Measurements from ENCODE around the gene GBA2. TPM values are rescaled to one million over a fixed set of nuclear protein-coding genes. Genes with fewer than 3 reads are reported as not detected.

GBA2 gene
- polyA plus RNA-seq, 1 donor (not counting 4 experiments of a cell fraction or from before 2014, with no cell fraction given), result 31.7 TPM

DNA sequence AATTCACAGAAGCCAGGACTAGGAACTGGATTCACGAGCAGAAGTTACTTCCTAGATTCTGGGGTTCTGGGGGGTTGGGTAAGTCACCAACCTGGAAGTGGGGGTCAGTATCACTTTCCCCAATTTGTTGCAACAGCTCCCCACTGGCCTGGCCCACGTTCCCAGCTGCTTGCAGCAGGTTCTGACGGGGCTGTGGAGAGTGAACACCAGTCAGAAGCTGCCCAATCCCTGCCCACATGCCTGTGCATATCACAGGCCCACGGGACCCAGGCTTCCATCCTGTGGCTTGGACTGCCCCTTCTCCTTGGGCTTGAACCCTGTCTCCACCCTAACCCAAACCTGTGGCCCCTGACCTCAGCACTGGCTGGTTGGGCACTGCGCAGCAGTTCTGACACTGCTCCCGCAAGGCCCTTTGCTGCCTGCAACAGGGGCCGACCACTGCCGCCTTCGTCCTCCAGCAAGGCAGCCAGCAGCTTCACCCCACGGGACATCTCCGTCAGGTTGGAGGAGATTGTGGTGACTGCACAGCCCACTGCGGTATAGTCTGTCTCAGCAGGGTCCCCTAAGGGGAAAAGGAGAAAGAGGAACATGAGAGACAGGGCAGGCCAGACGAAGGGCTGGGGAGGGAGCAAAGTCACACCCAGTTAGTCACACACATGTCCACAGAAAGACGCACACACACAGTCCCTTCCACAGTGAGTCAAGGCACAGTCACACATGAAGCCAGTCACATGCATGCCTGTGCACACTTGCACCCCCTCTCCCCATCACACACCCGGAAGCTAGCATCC lies 30.1 kb downstream of the GBA2 start:
- H3K4me3 ChIP-seq (ENCODE audit: control insufficient read depth in 2 of 3, extremely low read depth in 1 of 3, insufficient read depth in 2 of 3, low read depth in 1 of 3, low read length in 3 of 3), result no peak overlapping the region
- H3K36me3 ChIP-seq (ENCODE audit: control insufficient read depth in 2 of 2, extremely low read depth in 1 of 2, insufficient read depth in 2 of 2, low read length in 2 of 2), result peaks cover 82 to 91% of the 10 kb centered on the region in 2 experiments
- H4K20me1 ChIP-seq (ENCODE audit: control insufficient read depth, extremely low read depth, insufficient read depth, low read length), result no peaks in the 10 kb centered on the region
- no peak for TF ChIP-seq EZH2 (IDR thresholded peaks at IDR 0.05; ENCODE audit: low read length)
- H3K9me3 ChIP-seq (ENCODE audit: control insufficient read depth, low read depth, low read length), result no peaks in the 10 kb centered on the region
- dilution Hi-C loops (cut with MboI; ENCODE audit: extremely low pct_ligation_motif_present, low sequenced_read_pairs), result no loop called here
- no peak overlapping the region for H3K9ac ChIP-seq (ENCODE audit: control insufficient read depth, extremely low read depth, insufficient read depth, low read length)
- no peaks in the 10 kb centered on the region for H3K79me2 ChIP-seq (ENCODE audit: control insufficient read depth, insufficient read depth, low read length)
- no peak overlapping the region for H3K4me2 ChIP-seq (ENCODE audit: control insufficient read depth, extremely low read depth, insufficient read depth, low read depth, low read length)
- H3K9me1 ChIP-seq (ENCODE audit: control insufficient read depth, extremely low read depth, insufficient read depth, low read length), result no peaks in the 10 kb centered on the region
- H3K27me3 ChIP-seq (ENCODE audit: control insufficient read depth, extremely low read depth, insufficient read depth, low read length), result no peaks in the 10 kb centered on the region
- FAIRE-seq, result peak; percentile 71
- peak; percentile 81 for DNase-seq (ENCODE audit: low read depth, low spot score)
- H3K27ac ChIP-seq (ENCODE audit: control insufficient read depth, insufficient read depth, low read length), result peak overlapping the region; percentile 16
- peaks cover 4% of the 10 kb centered on the region for H3K4me1 ChIP-seq (ENCODE audit: control insufficient read depth, extremely low read depth, insufficient read depth, low read length)
- no peak overlapping the region for H2AFZ ChIP-seq (ENCODE audit: control insufficient read depth, low read length)

DNA sequence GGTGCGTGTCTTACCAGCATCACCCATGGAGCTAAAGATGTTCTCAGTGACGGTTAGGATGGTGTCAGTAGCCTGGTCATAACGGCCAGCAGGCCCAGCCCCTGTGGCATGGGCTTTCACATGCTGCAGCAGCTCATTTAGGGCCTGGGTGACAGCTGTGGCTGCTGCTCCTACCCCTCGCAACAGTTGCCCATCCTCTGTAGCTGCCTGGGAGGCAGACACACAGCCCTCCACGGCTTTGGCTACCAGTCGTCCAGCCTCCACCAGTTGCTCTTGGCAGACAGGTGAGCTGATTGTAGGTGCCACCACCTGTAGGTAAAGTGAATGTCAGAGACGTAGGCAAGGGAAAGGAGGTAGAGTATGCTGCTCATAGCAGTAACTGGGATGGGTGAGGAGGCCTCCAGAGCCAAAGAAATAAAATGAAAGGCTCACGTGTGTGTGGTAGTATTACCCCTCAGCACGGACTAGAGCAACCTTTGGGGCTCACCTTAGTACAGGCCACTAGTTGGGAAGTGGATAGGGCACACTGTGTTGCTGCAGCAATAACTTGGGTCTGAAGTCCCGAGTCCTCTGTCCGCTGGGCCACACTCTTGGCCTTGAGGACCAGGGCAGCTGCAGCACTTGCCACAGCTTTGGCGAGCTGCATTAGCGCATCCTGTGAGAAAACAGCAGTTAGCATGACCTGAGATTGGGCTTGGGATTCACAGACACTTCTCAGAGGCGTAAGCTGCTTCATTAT lies 31.7 kb downstream of the GBA2 start:
- Histone ChIP-seq H3K4me1 (ENCODE audit: control insufficient read depth, extremely low read depth, insufficient read depth, low read length) (peaks cover 4% of the 10 kb centered on the region), H3K27ac (ENCODE audit: control insufficient read depth, insufficient read depth, low read length) (no peak overlapping the region), H2AFZ (ENCODE audit: control insufficient read depth, low read length) (no peak overlapping the region), H3K9me3 (ENCODE audit: control insufficient read depth, low read depth, low read length) (no peaks in the 10 kb centered on the region), H3K4me3 (ENCODE audit: control insufficient read depth in 2 of 3, extremely low read depth in 1 of 3, insufficient read depth in 2 of 3, low read depth in 1 of 3, low read length in 3 of 3) (no peak overlapping the region), H3K4me2 (ENCODE audit: control insufficient read depth, extremely low read depth, insufficient read depth, low read depth, low read length) (no peak overlapping the region), H3K9me1 (ENCODE audit: control insufficient read depth, extremely low read depth, insufficient read depth, low read length) (no peaks in the 10 kb centered on the region), H4K20me1 (ENCODE audit: control insufficient read depth, extremely low read depth, insufficient read depth, low read length) (no peaks in the 10 kb centered on the region), H3K79me2 (ENCODE audit: control insufficient read depth, insufficient read depth, low read length) (no peaks in the 10 kb centered on the region), H3K9ac (ENCODE audit: control insufficient read depth, extremely low read depth, insufficient read depth, low read length) (no peak overlapping the region), H3K27me3 (ENCODE audit: control insufficient read depth, extremely low read depth, insufficient read depth, low read length) (no peaks in the 10 kb centered on the region), H3K36me3 (ENCODE audit: control insufficient read depth in 2 of 2, extremely low read depth in 1 of 2, insufficient read depth in 2 of 2, low read length in 2 of 2) (peaks cover 83 to 88% of the 10 kb centered on the region in 2 experiments)
- FAIRE-seq (no peak), DNase-seq (ENCODE audit: low read depth, low spot score) (no peak)
- no peak for TF ChIP-seq EZH2 (IDR thresholded peaks at IDR 0.05; ENCODE audit: low read length)
- TF ChIP-seq, protein P1, sequence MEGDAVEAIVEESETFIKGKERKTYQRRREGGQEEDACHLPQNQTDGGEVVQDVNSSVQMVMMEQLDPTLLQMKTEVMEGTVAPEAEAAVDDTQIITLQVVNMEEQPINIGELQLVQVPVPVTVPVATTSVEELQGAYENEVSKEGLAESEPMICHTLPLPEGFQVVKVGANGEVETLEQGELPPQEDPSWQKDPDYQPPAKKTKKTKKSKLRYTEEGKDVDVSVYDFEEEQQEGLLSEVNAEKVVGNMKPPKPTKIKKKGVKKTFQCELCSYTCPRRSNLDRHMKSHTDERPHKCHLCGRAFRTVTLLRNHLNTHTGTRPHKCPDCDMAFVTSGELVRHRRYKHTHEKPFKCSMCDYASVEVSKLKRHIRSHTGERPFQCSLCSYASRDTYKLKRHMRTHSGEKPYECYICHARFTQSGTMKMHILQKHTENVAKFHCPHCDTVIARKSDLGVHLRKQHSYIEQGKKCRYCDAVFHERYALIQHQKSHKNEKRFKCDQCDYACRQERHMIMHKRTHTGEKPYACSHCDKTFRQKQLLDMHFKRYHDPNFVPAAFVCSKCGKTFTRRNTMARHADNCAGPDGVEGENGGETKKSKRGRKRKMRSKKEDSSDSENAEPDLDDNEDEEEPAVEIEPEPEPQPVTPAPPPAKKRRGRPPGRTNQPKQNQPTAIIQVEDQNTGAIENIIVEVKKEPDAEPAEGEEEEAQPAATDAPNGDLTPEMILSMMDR (optimal IDR thresholded peaks at IDR 0.05 in 1 of 3, IDR thresholded peaks at IDR 0.05 in 1 of 3, conservative IDR thresholded peaks at IDR 0.05 in 1 of 3; ENCODE audit: extremely low read depth in 1 of 3, insufficient read depth in 2 of 3, low read length in 3 of 3), result no peak
- dilution Hi-C loops (cut with MboI; ENCODE audit: extremely low pct_ligation_motif_present, low sequenced_read_pairs), result no loop called here
